Measurements from ENCODE around the gene LBX2.

- TF ChIP-seq POLR2A (IDR thresholded peaks at IDR 0.05) (no peak), CTCF (IDR thresholded peaks at IDR 0.05) (no peak)
Observed at GRCh38 chr2:74493546-74493945, 5.9 kb downstream of the LBX2 start.
